A549 (cell line): ENCODE results near the gene SON. TPM values are rescaled to one million over a fixed set of nuclear protein-coding genes. Genes with fewer than 3 reads are reported as not detected.

Experiments used
- ATAC-seq, 2 experiments: fragments of 200-7000 bp in 1 of 2; fragments of >200 bp in 1 of 2; cut with Nextera tagmentation in 1 of 2; cut with Tn5 transposase in 1 of 2; 3 replicates each; pipeline versions ENCODE4 v1.8.0 to v1.9.1; 2018 to 2020; ENCODE audit warnings: mild to moderate bottlenecking in 1 of 2, moderate library complexity in 1 of 2
- CTCF ChIA-PET: fragments of 300-600 bp; sonication (Branson Sonifier 250); formaldehyde crosslinking; extraction: SDS; loops from one replicate; lab custom pipeline; 2021; ENCODE audit warnings: antibody characterized with exemption, inconsistent platforms; lab: Yijun Ruan, JAX
- POLR2A ChIA-PET: fragments of 350-600 bp; formaldehyde crosslinking; extraction: SDS; loops from one replicate; lab custom pipeline; 2021; ENCODE audit warnings: antibody characterized with exemption, inconsistent platforms; lab: Yijun Ruan, JAX
- DNase-seq, 2 experiments: peaks; one replicate each; pipeline versions ENCODE4 v3.0.0 to v3.0.0-alpha.2; 2011 to 2016; ENCODE audit warnings: low read depth in 1 of 2, low spot score in 1 of 2
- FAIRE-seq: peaks from 2 replicates; lab custom pipeline; 2011; peaks lifted over from hg19 to GRCh38; lab: Jason Lieb, UNC
- H3K27ac ChIP-seq, 2 experiments: fragments of >200 bp; sonication (Bioruptor Twin); formaldehyde crosslinking; 3 replicates each; pipeline ENCODE4 v1.5.1; 2016 to 2017
- H3K4me1 ChIP-seq: fragments of >200 bp; sonication (Bioruptor Twin); formaldehyde crosslinking; 3 replicates; pipeline ENCODE4 v1.6.1; 2016
- H3K4me2 ChIP-seq: fragments of >200 bp; sonication (Bioruptor Twin); formaldehyde crosslinking; 3 replicates; pipeline ENCODE4 v1.6.1; 2016
- H3K4me3 ChIP-seq: fragments of >200 bp; sonication (Bioruptor Twin); formaldehyde crosslinking; 3 replicates; pipeline ENCODE4 v1.5.1; 2016
- H3K9me3 ChIP-seq: fragments of >200 bp; sonication (Bioruptor Twin); formaldehyde crosslinking; 3 replicates; pipeline ENCODE4 v1.6.1; 2016
- ATOH8 ChIP-seq: fragments of 250-450 bp; sonication (Bioruptor Pico); IDR thresholded peaks from 2 replicates; pipeline ENCODE4 v1.5.0; 2020; ENCODE audit warnings: low read depth, mild to moderate bottlenecking, moderate library complexity
- CBX2 ChIP-seq: fragments of 200-600 bp; sonication (generic); IDR thresholded peaks from 2 replicates; pipeline ENCODE4 v1.6.1; 2016; ENCODE audit warnings: low read depth, mild to moderate bottlenecking, borderline replicate concordance
- CHD2 ChIP-seq: fragments of 150-350 bp; IDR thresholded peaks from 2 replicates; pipeline ENCODE4 v1.6.1; 2014; ENCODE audit warnings: low read length; ENCODE audit not compliant: partially characterized antibody
- CTCF ChIP-seq: fragments of >200 bp; sonication (Bioruptor Twin); formaldehyde crosslinking; IDR thresholded peaks from 3 replicates; pipeline ENCODE4 v1.5.1; 2016
- EHMT2 ChIP-seq: fragments of 200-600 bp; sonication (generic); IDR thresholded peaks from 2 replicates; pipeline ENCODE4 v1.6.1; 2016; ENCODE audit warnings: antibody characterized with exemption, low read depth, mild to moderate bottlenecking, moderate library complexity
- FOSL2 ChIP-seq, 2 experiments: fragments of 450-650 bp in 1 of 2; fragments of >200 bp in 1 of 2; sonication (Bioruptor Twin) in 1 of 2; formaldehyde crosslinking; IDR thresholded peaks; 2 replicates each; pipeline versions ENCODE4 v1.5.0 to v1.6.1; 2016 to 2020; ENCODE audit warnings: mild to moderate bottlenecking in 1 of 2, moderate library complexity in 1 of 2
- GATA3 ChIP-seq: IDR thresholded peaks from 2 replicates; pipeline ENCODE4 v1.6.1; 2012; ENCODE audit warnings: borderline replicate concordance
- HOXB13 ChIP-seq: fragments of 250-450 bp; sonication (Bioruptor Pico); IDR thresholded peaks from 2 replicates; pipeline ENCODE4 v1.5.0; 2020; ENCODE audit warnings: low read depth, mild to moderate bottlenecking, moderate library complexity
- JUNB ChIP-seq: fragments of >200 bp; sonication (Bioruptor Twin); formaldehyde crosslinking; IDR thresholded peaks from 2 replicates; pipeline ENCODE4 v1.6.1; 2016
- KDM1A ChIP-seq: fragments of 200-600 bp; sonication (generic); IDR thresholded peaks from 2 replicates; pipeline ENCODE4 v1.6.1; 2016; ENCODE audit warnings: low read depth, mild to moderate bottlenecking
- MAFK ChIP-seq: fragments of 450-650 bp; IDR thresholded peaks from 2 replicates; pipeline ENCODE4 v1.6.1; 2014; ENCODE audit not compliant: partially characterized antibody
- MAZ ChIP-seq: fragments of 150-350 bp; IDR thresholded peaks from 2 replicates; pipeline ENCODE4 v1.6.1; 2014; ENCODE audit warnings: antibody characterized with exemption, low read depth, low read length, borderline replicate concordance
- MYC ChIP-seq: IDR thresholded peaks from 2 replicates; pipeline ENCODE4 v1.6.1; 2012; ENCODE audit warnings: mild to moderate bottlenecking, inconsistent platforms, low read length, improper control_type of control experiment, borderline replicate concordance
- NFE2L2 ChIP-seq: fragments of 150-350 bp; conservative IDR thresholded peaks from 2 replicates; pipeline ENCODE4 v1.6.1; 2014; ENCODE audit warnings: low read length
- NPAS2 ChIP-seq: fragments of 250-450 bp; sonication (Bioruptor Pico); IDR thresholded peaks from 2 replicates; pipeline ENCODE4 v1.8.0; 2022; ENCODE audit warnings: mild to moderate bottlenecking, moderate library complexity, borderline replicate concordance
- PHF8 ChIP-seq: fragments of 200-600 bp; sonication (generic); IDR thresholded peaks from 2 replicates; pipeline ENCODE4 v1.6.1; 2016; ENCODE audit warnings: low read depth, mild to moderate bottlenecking, antibody characterized with exemption, moderate library complexity, borderline replicate concordance
- POLR2A ChIP-seq: IDR thresholded peaks from 2 replicates; pipeline ENCODE4 v1.6.1; 2012; ENCODE audit warnings: mild to moderate bottlenecking, low read length
- POLR2AphosphoS2 ChIP-seq: conservative IDR thresholded peaks from 2 replicates; pipeline ENCODE4 v1.6.1; 2012; ENCODE audit warnings: low read length, improper control_type of control experiment, inconsistent platforms
- RAD21 ChIP-seq, 2 experiments: fragments of >200 bp in 1 of 2; sonication (Bioruptor Twin) in 1 of 2; formaldehyde crosslinking in 1 of 2; IDR thresholded peaks in 1 of 2; conservative IDR thresholded peaks in 1 of 2; 2 replicates in 1 of 2; 3 replicates in 1 of 2; pipeline ENCODE4 v1.6.1; 2012 to 2018; ENCODE audit warnings: inconsistent platforms in 1 of 2
- RARB ChIP-seq: fragments of 250-450 bp; sonication (Bioruptor Pico); IDR thresholded peaks from 2 replicates; pipeline ENCODE4 v1.8.0; 2021; ENCODE audit warnings: mild to moderate bottlenecking, moderate library complexity
- RCOR1 ChIP-seq: fragments of 150-350 bp; IDR thresholded peaks from 2 replicates; pipeline ENCODE4 v1.6.1; 2014; ENCODE audit warnings: antibody characterized with exemption, low read length, low read depth
- SREBF2 ChIP-seq: fragments of 450-650 bp; IDR thresholded peaks from 2 replicates; pipeline ENCODE4 v1.6.1; 2014; ENCODE audit warnings: mild to moderate bottlenecking, moderate library complexity
- TP53 ChIP-seq: fragments of 250-450 bp; sonication (Bioruptor Pico); IDR thresholded peaks from 2 replicates; pipeline ENCODE4 v1.5.0; 2021; ENCODE audit warnings: mild to moderate bottlenecking, moderate library complexity
- ZC3H11A ChIP-seq: fragments of 450-650 bp; IDR thresholded peaks from 2 replicates; pipeline ENCODE4 v1.6.1; 2014; ENCODE audit warnings: antibody characterized with exemption, mild to moderate bottlenecking
- ZFP36 ChIP-seq: fragments of 450-650 bp; IDR thresholded peaks from 2 replicates; pipeline ENCODE4 v1.6.1; 2014; ENCODE audit warnings: borderline replicate concordance; ENCODE audit not compliant: partially characterized antibody
- ZNF302 ChIP-seq: fragments of 250-450 bp; sonication (Bioruptor Pico); IDR thresholded peaks from 2 replicates; pipeline ENCODE4 v1.9.0; 2021; ENCODE audit warnings: inconsistent platforms, mild to moderate bottlenecking, moderate library complexity
- ZSCAN20 ChIP-seq: fragments of 250-450 bp; sonication (Bioruptor Pico); IDR thresholded peaks from 2 replicates; pipeline ENCODE4 v1.8.0; 2022; ENCODE audit warnings: mild to moderate bottlenecking, moderate library complexity
- WGBS: methylation state at CpG from one replicate; pipeline ENCODE4 v1.1.6; 2017; ENCODE audit errors: missing lambda C conversion rate; 5-methylcytosine and 5-hydroxymethylcytosine counted together
- polyA plus RNA-seq, 4 experiments: library from polyadenylated mRNA; depleted of rRNA in 3 of 4; stranded (reverse); fragments of >200 nt; fragmentation: RNase III in 1 of 4; extraction: RNeasy Plus Mini Kit Qiagen cat#74134 plus additional on column Dnase treatment in 1 of 4; gene quantifications; 2 replicates in 3 of 4; 3 replicates in 1 of 4; pipeline ENCODE4 v1.2.3, GENCODE V29; 2011 to 2017

Gene SON
- polyA plus RNA-seq, 2 of the 4 experiments (the other 2 are of a cell fraction) = 75.3 to 95.9 TPM

GRCh38 chr21:33552093-33552998 is 9.5 kb downstream of the SON start:
- Histone ChIP-seq H3K4me1 (no peaks in the 10 kb centered on the region), H3K27ac (no peak overlapping the region), H3K4me2 (no peak overlapping the region), H3K4me3 (no peak overlapping the region), H3K9me3 (no peaks in the 10 kb centered on the region)
- POLR2A ChIA-PET = no interaction called here
- no peak for TF ChIP-seq TP53 (CRISPR knock-in tag)
- CTCF ChIA-PET = no interaction called here
- FAIRE-seq = no peak
- ATAC-seq = no peak; a peak in 2 of 6 replicates
- DNase-seq = no peak
- 96% methylated on average over 22 of the region's 24 CpGs for WGBS

GRCh38 chr21:33552999-33553598 is 10.3 kb downstream of the SON start:
- Histone ChIP-seq H3K9me3 (no peaks in the 10 kb centered on the region), H3K27ac (no peak overlapping the region), H3K4me2 (no peak overlapping the region), H3K4me1 (no peaks in the 10 kb centered on the region), H3K4me3 (no peak overlapping the region)
- ChIA-PET CTCF (no interaction called here), POLR2A (no interaction called here)
- FAIRE-seq (no peak), ATAC-seq (peak in 1 of 2 experiments; percentile 25; a peak in 2 of 6 replicates), DNase-seq (no peak)
- WGBS = 92% methylated on average over 12 of the region's 12 CpGs
- TF ChIP-seq ATOH8 (CRISPR knock-in tag) (no peak), MYC (no peak), MAFK (no peak), NFE2L2 (no peak), KDM1A (no peak), PHF8 (no peak), NPAS2 (CRISPR knock-in tag) (no peak), CBX2 (no peak), CHD2 (no peak), ZSCAN20 (no peak), ZFP36 (no peak), JUNB (no peak), POLR2AphosphoS2 (no peak), MAZ (no peak), HOXB13 (no peak)

- 91% methylated on average over 18 of the region's 18 CpGs for WGBS
- TF ChIP-seq KDM1A = no peak
- TF ChIP-seq SREBF2 = no peak
- no peak for TF ChIP-seq POLR2A
- no peak for TF ChIP-seq FOSL2 (IDR thresholded peaks at IDR 0.05)
- no peak for TF ChIP-seq FOSL2 (CRISPR knock-in tag; IDR thresholded peaks at IDR 0.05)
- TF ChIP-seq MYC = no peak
- TF ChIP-seq EHMT2 = no peak
- TF ChIP-seq MAZ = no peak
- no peak for TF ChIP-seq ZC3H11A
- TF ChIP-seq RAD21 (conservative IDR thresholded peaks at IDR 0.05 in 1 of 2, IDR thresholded peaks at IDR 0.05 in 1 of 2) = no peak
- TF ChIP-seq GATA3 = no peak
- TF ChIP-seq ZNF302 (CRISPR knock-in tag) = no peak
- TF ChIP-seq CTCF = no peak
- no peak for TF ChIP-seq RCOR1
- TF ChIP-seq ATOH8 (CRISPR knock-in tag) = no peak
- no peak for TF ChIP-seq CHD2
- TF ChIP-seq RARB (CRISPR knock-in tag) = no peak
- TF ChIP-seq, all 56 proteins: peak for 0
- FAIRE-seq (no peak), ATAC-seq (no peak), DNase-seq (no peak)
- no peak overlapping the region for H3K4me3 ChIP-seq
- ChIA-PET CTCF (interaction anchor here (0.8 to 1.0 kb wide), 2 partner anchors 9 to 51 kb away, joined by 3 read pairs; no protein-coding TSS in a partner anchor), POLR2A (no interaction called here)
- H3K4me1 ChIP-seq = no peaks in the 10 kb centered on the region
- no peaks in the 10 kb centered on the region for H3K9me3 ChIP-seq
- no peak overlapping the region for H3K4me2 ChIP-seq
- H3K27ac ChIP-seq = no peak overlapping the region
These were observed 11.6 kb downstream of the SON start for GRCh38 chr21:33554236-33554981.
